SK-N-SH treated with all-trans-retinoic acid at 6 μM for 48 hours (cell line): ENCODE measurements around the gene NPIPB2.

Experiments used
- ARNTL ChIP-seq: fragments of 450-650 bp; formaldehyde crosslinking; IDR thresholded peaks from 2 replicates; pipeline ENCODE4 v1.5.0; 2020; ENCODE audit warnings: low read depth, mild to moderate bottlenecking, moderate library complexity, borderline replicate concordance
- CREB5 ChIP-seq: fragments of 250-450 bp; sonication (Bioruptor Pico); IDR thresholded peaks from 2 replicates; pipeline ENCODE4 v1.5.1; 2020; ENCODE audit warnings: low read depth, mild to moderate bottlenecking, moderate library complexity
- CSDC2 ChIP-seq: fragments of 250-450 bp; sonication (Bioruptor Pico); IDR thresholded peaks from 2 replicates; pipeline ENCODE4 v1.5.0; 2020; ENCODE audit warnings: mild to moderate bottlenecking, moderate library complexity
- CSRNP3 ChIP-seq: fragments of 250-450 bp; sonication (Bioruptor Pico); IDR thresholded peaks from 2 replicates; pipeline ENCODE4 v1.5.1; 2021; ENCODE audit warnings: mild to moderate bottlenecking, moderate library complexity
- GLIS3 ChIP-seq: fragments of 250-450 bp; sonication (Bioruptor Pico); IDR thresholded peaks from 2 replicates; pipeline ENCODE4 v1.5.0; 2020; ENCODE audit warnings: mild to moderate bottlenecking, moderate library complexity
- OSR1 ChIP-seq: fragments of 250-450 bp; sonication (Bioruptor Pico); IDR thresholded peaks from 2 replicates; pipeline ENCODE4 v1.8.0; 2022; ENCODE audit warnings: moderate library complexity, mild to moderate bottlenecking, inconsistent platforms
- PATZ1 ChIP-seq: fragments of 250-450 bp; sonication (Bioruptor Pico); IDR thresholded peaks from 2 replicates; pipeline ENCODE4 v1.8.0; 2020; ENCODE audit warnings: mild to moderate bottlenecking, moderate library complexity, borderline replicate concordance
- PPARA ChIP-seq: fragments of 250-450 bp; sonication (Bioruptor Pico); IDR thresholded peaks from 2 replicates; pipeline ENCODE4 v1.5.0; 2020; ENCODE audit warnings: mild to moderate bottlenecking, borderline replicate concordance
- RARB ChIP-seq: fragments of 250-450 bp; sonication (Bioruptor Pico); IDR thresholded peaks from 2 replicates; pipeline ENCODE4 v1.8.0; 2021; ENCODE audit warnings: mild to moderate bottlenecking, moderate library complexity
- TCF4 ChIP-seq: fragments of 250-450 bp; sonication (Bioruptor Pico); IDR thresholded peaks from 2 replicates; pipeline ENCODE4 v1.8.0; 2021; ENCODE audit warnings: mild to moderate bottlenecking, moderate library complexity, borderline replicate concordance
- ZFP3 ChIP-seq: fragments of 250-450 bp; sonication (Bioruptor Pico); IDR thresholded peaks from 2 replicates; pipeline ENCODE4 v1.5.0; 2020; ENCODE audit warnings: mild to moderate bottlenecking, moderate library complexity
- ZFP30 ChIP-seq: fragments of 450-650 bp; formaldehyde crosslinking; IDR thresholded peaks from 2 replicates; pipeline ENCODE4 v1.5.0; 2022; ENCODE audit warnings: mild to moderate bottlenecking, moderate library complexity
- ZNF70 ChIP-seq: fragments of 450-650 bp; formaldehyde crosslinking; IDR thresholded peaks from 2 replicates; pipeline ENCODE4 v1.5.0; 2020; ENCODE audit warnings: mild to moderate bottlenecking, moderate library complexity

GRCh38 chr16:11978080-11978479 is 36.2 kb upstream of the NPIPB2 start:
- no peak for TF ChIP-seq RARB (CRISPR knock-in tag)
- no peak for TF ChIP-seq CSRNP3 (CRISPR knock-in tag)
- TF ChIP-seq ARNTL (CRISPR knock-in tag) = no peak
- no peak for TF ChIP-seq ZNF70 (CRISPR knock-in tag)
- no peak for TF ChIP-seq ZFP30 (CRISPR knock-in tag)
- TF ChIP-seq OSR1 (CRISPR knock-in tag) = no peak
- no peak for TF ChIP-seq ZFP3 (CRISPR knock-in tag)
- TF ChIP-seq PATZ1 (CRISPR knock-in tag) = no peak
- TF ChIP-seq CSDC2 = no peak
- no peak for TF ChIP-seq GLIS3 (CRISPR knock-in tag)
- TF ChIP-seq TCF4 (CRISPR knock-in tag) = no peak
- TF ChIP-seq CREB5 (CRISPR knock-in tag) = no peak
- TF ChIP-seq PPARA = no peak
